Activated T-helper 1 cell treated with anti-CD3 and anti-CD28 coated beads, Interleukin-2, amount 50 U/mL, for 16 hours (primary cell): ENCODE results near the gene RHOBTB3.
"Not testable (repeated sequence)": the region's sequence is repeated elsewhere in the genome, so short reads cannot be mapped to it uniquely, and the experiment has no call there.

Experiments
- DNase-seq, 2 donors: peaks; one replicate each; pipeline ENCODE4 v3.0.0-alpha.2; 2020; ENCODE audit warnings: low read depth in 1 of 2, low spot score in 1 of 2

RHOBTB3 gene

DNA sequence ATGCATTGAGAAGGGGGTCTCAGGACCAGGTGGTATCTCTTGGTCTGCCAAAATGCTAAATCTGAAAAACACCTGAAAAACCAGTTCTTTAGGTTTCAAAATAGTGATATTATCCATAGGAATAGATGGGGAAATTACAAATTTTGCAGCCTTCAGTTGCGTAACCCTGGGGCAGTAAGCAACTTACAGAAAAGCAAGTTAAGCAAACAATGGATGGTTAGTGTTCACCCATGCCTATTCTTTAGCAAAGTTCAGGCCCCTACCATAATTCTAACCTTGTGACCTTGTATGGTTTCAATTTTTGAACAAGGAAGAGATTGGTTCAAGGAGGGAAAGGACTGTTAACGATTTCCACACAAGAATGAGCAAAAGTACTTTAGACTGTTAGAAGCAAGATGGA, 66.9 kb downstream of the RHOBTB3 start:
- no peak for DNase-seq

DNA sequence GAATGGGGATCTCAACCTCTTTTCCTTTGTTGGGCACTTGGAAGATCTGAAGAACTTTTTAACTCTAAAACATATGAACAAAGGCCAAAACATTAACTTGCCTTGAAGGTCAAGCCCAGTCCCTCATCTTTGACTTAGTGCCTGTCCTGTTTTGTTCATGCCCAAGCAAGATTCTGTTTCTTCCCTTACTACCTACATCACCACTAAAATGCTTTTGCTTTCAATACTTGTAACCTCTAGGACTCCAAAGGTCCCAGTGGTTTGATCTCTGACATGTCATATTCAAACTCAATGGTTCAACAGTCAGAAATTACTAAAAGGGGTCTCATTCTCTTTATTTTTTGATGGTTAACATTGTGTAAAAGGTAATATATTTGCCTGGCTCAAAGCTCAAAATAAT, 67.4 kb downstream of the RHOBTB3 start:
- no peak for DNase-seq

DNA sequence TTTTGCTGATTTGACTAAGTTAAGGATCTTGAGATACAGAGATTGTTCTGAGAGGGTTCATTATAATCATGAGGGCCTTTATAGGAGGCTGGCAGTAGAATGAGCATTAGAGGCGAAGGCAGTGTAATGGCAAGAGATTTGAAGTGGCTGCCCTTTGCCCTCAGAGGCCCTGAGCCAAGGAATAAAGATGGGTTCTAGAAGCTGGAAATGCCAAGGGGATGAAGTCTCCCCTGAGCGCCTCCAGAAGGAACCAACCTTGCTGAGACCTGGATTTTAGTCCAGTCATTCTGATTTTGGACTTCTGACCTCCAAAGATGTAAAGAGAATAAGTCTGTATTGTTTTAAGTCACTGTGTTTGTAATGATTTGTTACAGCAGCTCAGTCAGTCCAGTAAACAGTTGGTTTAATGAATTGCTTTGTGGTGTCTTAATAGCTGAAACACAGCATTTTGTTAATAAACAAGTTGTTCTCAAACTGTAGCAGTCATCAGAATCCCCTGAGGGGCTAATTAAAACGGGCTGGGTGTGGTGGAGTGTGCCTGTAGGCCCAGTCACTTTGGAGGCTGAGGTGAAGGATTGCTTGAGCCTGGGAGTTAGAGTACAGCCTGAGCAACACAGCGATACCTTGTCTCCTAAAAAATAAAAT, 68.2 kb downstream of the RHOBTB3 start:
- no peak for DNase-seq

DNA sequence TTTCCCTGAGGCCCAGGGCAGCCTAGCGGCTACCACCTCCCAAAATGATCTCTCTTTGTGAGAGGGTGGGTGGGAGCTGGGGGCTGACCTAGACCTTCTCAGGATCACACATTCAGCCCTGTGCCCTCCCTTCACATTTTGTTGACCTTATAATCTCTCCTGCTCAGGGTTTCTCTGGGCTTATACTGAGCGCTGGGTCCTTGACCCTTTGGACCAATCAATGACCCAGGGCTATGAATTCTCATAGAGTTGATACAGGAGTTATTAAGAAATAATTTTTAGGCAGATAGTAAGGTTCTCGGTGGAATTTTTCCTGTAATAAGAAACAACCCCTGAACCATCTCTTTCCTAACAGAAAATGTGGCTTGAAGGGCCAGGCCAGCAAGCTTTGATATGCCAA, 69.4 kb downstream of the RHOBTB3 start:
- no peak for DNase-seq

DNA sequence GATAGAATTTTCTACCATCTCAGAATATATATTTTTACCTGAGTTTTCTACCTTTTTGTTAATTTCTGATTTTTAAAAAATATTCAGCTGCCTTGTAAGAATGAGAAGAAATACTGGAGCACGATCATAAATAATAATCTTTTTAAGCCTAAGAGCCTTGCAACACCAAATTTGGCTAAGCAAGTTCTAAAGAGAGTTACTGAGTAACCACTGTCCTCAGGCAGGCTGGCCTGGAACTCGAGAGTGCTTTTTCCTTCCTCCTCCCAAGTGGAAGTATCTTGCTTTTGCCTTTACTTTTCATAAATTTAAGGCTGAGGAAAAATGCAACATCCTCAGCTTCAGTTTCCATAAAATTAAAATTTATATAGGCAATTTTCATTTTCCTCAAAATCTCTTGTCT, 70.4 kb downstream of the RHOBTB3 start:
- DNase-seq, result no peak

DNA sequence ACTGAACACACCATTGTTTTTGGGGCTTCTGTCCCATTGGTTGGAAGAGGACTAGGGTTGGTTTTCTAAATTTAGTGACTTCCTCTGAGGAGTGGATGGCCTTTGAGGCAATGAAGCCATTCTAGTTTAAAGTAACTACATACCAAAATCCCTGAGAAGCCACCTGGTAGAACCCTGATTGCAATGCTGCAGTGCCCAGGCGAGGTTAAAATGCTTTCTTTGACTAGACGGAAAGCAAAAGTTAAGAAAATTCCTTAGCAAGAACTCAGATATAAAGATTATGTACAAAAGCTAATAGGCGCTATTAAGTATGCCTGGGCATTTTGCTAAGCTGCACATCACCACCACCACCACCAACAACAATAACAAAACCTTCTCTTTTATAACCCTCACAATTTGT, 70.8 kb downstream of the RHOBTB3 start:
- no peak for DNase-seq

DNA sequence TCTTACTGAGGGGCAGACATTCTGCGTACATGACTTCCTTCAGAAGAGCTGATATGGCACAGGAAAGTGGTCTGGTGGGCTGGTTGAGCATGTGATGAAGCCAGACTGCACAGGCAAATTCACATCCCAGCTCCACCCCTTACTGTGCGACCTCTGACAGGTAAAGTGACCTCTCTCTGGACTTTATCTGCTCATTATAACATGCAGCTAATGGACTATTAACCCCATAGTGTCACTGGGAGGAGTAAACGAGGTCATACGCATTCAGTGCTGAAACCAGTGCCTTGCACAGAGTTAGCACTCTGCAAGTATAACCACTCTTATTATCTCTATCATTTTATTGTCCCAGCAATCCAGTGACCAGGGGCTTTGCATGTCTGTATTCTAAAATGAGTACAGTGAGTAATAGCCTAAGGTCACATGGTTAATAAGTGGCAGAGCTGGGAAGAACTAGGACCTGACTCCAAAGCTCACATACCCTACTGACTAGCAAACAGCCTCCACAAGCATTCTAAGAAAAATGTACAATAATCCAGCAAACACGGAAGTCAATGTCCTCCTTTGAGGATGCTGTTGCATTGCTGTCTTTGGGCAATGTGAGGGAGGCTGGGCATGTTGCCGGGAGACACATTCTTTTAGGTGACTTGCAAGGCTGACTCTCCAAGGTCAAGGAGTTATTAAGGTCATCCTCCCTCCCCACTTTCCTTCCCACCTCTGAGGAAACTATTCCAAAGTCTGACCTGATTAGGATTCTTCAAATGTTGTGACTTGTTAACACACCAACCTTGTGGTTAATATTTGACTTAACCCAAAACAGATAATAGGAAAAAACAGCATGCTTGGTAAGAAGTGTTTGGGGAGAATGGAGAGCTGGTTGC, 72.4 kb downstream of the RHOBTB3 start:
- DNase-seq, result no peak

DNA sequence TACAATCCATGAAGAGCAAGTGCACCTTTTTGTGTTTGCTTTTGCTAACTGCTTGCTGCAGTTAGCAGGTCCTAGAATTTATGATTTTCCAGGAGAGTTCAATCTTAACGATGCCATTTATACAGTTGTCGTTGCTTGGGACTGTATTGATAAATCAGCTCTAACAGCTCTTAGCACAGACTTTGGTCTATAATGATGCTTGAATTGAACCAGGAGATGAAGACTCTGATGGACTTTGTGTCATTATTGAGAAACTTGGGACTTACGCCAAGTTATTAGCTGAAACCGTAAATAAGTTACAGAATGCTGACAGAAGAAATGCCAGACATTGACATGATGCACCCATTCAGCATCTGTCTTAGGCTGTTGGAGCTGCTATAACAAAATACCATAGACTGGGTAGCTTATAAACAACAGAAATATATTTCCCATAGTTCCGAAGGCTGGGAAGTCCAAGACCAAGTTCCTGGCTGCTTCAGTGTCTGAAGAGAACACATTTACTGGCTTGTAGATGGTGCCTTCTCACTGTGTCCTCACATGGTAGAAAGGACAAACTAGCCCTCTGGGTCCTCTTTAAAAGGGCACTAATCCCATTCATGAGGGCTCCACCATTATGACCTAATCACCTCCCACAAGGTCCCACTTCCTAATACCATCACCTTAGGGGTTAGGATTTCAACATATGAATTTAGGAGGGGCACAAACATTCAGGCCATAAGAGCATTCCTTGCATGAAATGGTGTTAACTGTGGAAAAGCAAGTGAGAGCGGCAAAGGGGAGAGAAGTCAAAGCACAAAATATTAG, 73.8 kb downstream of the RHOBTB3 start:
- no peak for DNase-seq

DNA sequence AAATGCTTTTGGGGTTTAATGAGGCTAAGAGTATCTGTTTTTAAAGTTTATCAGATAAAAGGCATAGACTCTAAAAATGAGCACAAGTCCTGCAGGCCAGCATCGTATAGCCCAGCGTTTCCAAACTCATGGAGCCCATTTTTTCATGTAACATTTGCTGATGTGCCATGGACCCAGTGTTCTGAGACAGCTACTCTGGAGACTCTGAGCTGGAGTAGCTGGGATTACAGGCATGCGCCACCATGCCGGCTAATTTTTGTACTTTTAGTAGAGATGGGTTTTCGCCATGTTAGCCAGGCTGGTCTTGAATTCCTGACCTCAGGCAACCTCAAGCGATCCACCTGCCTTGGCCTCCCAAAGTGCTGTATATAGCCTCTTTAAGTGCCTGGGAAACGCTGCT, 75.6 kb downstream of the RHOBTB3 start:
- no peak for DNase-seq

DNA sequence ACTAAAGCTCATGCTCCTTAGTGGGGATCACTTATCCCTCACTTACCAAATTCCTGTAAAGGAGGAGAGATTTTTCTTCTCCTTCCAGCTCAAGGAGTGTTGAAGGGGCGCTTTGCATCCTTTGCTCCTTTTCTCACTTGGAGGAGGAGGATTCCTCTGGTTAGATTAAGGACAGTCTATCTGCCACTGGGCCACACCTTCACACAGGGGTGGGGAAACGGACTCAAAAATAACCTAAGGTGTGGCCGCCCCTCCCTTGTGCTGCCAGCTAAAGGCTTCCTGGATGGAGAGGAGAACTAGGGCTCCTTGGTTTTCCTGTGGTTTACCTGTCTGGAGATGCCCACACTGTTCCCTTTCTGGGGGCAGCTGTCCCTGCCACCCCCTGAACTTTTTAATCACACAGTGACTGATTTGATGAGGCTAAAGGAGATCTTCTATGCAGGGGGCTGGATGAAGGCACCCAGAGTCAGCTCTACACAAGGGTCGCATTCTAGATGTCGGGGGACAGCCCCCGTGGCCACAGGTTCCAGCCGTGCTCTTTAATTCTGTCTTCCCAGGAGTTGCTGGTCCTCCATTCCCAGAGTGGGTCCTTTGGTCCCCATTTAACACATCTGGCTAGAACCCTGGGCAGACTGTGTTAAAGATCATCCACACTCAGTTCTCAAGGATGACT, 77.0 kb downstream of the RHOBTB3 start:
- DNase-seq, result no peak

DNA sequence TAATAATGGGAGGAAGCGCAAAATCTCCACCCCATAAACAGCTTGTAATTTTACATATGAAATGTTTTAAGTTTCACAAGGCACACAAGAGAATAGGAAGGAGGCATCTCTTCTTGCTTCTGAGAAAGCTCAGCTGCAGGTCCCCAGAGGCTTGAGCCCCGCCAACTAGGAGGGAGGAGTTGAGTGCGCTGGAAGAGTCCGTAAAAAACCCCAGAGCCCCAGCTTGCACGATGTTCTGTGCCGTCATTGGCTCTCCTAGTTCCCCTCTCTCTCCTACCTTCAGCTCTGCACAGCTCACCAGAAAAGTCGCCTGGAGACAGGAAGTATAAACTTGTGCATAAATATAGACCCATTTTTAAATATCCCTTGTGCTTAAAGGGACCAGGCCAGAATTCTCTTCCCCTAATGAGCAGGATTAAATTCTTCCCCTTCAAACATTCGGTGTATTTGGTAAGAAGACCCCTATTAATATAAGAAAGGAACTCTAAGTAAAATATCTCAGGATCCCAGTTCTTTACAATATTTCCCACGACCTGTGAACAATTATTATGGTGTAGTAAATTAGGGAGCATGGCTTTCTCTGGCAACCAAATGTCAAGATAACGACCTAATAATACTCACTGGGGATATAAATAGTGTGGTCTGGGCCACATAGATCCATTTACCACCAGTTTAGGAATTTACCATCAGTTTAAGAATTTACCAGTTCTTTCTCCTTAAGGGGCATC, 77.7 kb downstream of the RHOBTB3 start:
- DNase-seq, result peak; percentile 31 to 64

DNA sequence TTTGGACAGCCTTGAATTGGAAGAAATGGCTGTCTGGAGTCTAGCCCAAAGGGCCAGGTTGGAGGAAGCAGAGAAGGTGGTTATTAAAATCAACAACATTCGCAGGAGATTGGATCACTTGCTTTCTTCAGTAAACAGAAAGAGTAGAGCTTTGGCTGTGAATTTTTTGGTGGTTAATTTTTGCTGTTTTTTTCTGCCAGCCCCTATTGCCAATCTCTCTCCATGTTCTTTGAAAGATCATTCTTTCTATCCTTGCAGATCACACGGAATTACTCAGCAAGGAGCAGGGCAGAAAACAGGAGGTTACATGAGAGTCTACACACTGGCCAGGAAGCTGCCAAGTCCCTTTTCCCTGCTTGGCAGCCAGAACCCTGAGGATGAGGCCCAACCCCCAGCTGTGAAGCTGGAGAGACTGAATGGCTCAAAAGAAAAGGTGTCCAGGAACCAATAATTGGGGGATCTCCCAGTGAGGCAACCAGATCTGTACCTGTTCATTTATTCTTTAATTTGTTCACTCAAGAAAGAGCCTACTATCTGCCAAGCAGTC, 78.4 kb downstream of the RHOBTB3 start:
- no peak for DNase-seq

DNA sequence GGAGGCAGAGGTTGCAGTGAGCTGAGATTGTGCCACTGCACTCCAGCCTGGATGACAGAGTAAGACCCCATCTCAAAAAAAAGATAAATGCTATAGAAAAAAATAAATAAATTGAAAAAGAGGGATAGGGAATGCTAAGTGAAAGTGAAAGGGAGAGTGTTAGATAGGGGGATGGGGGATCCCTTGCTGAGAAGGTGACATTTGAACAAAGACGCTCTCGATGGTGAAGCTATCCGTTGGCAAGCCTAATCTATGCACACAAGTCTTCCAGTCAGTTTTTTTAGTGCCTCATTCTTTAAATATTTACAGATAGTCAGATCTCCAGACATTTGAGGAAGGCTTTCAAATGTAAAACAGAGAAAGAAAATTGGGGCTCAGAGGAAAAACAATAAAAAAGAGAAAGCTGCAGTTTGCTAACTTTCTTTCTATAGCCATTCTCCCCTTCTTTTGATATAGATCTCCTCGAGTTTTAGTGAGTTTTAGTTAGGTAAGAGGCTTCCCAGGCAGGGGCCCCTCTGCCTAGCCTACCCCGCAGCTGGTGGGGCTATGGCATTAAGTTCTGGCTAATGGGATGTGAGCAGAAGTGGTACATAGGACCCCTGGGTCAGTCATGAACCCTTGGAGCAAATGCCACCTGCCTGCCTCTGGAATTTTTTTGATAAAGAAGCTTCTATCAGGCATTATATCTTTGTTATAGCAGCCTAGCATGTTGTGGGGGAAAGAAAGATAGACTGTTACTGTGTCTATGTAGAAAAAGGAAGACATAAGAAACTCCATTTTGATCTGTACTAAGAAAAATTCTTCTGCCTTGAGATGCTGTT, 79.4 kb downstream of the RHOBTB3 start:
- no peak for DNase-seq

DNA sequence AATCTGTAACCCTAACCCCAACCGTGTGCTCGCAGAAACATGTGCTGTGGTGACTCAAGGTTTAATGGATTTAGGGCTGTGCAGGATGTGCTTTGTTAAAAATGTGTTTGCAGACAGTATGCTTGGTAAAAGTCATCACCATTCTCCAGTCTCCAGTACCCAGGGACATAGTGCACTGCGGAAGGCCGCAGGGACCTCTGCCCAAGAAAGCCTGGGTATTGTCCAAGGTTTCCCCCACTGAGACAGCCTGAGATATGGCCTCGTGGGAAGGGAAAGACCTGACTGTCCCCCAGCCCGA, 79.9 kb downstream of the RHOBTB3 start:
- not testable (repeated sequence) for DNase-seq

DNA sequence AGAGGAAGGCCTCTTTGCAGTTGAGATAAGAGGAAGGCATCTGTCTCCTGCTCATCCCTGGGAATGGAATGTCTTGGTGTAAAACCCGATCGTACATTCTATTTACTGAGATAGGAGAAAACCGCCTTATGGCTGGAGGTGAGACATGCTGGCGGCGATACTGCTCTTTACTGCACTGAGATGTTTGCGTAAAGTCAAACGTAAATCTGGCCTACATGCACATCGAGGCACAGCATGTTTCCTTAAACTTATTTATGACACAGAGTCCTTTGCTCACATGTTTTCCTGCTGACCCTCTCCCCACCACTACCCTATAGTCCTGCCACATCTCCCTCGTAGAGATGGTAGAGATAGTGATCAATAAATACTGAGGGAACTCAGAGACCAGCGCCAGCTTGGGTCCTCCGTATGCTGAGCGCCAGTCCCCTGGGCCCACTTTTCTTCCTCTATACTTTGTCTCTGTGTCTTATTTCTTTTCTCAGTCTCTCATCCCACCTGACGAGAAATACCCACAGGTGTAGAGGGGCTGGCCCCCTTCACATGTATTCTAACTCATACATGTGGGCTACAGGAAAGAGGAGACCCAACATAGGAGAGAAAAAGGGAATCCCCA, 80.4 kb downstream of the RHOBTB3 start:
- DNase-seq, result not testable (repeated sequence)

DNA sequence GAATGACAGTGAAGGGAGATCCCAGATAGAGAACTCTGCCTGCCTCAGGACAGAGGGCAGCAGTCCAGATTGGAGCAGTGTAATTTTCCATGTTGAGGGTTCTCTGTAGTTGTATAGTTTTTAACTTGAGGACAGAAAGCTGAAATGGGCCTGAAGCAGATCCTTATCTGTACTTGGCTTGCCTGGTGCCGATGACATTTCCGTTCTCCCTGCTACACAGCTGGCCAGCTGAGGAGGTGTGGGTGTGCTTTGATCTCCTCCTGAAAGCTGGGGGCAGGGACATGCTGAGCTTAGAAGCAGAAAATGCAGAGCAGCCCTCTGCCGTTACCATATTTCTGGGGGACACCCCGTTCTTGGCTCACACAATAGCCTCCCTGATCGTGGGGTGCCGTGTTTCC, 80.9 kb downstream of the RHOBTB3 start:
- no peak for DNase-seq

DNA sequence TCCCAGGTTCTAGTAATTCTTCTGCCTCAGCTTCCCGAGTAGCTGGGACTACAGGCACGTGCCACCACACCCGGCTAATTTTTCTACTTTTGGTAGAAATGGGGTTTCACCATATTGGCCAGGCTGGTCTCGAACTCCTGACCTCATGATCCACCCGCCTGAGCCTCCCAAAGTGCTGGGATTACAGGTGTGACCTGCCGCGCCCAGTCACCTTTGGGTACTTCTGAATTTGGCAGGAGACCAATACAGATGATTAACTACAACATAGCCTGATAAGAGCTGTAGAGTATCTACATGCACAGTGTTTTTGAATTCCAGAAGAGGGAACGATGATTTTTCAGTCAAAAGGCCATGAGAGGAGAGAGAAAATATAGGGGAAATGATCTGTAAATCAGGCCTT, 81.9 kb downstream of the RHOBTB3 start:
- not testable (repeated sequence) for DNase-seq

DNA sequence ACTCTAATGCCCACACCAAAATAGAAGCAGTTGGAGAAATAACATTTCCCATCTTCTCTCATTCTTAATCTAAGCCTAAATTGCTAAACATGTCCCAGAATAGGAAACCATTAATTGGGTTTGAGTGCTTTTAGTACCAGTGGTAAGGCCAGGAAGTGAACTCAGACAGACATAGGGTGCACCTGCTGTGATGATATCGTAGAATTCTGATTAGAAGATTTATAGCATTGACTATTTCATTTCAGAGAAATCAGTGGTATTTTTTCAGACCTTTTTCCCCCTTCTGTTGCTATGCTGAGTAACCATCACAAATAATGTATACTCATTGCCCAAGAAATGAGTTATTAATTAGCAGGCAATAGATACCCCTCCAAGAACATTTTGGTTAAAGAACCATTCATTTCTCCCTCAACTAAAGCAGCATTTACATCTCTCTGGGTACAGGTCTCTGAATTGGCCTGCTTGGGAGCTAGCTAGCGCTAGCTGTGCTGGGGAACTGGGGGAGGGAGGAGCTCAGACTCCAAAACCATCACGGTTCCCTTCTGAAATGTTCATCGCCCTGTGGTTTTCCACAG, 84.1 kb downstream of the RHOBTB3 start:
- DNase-seq, result no peak

DNA sequence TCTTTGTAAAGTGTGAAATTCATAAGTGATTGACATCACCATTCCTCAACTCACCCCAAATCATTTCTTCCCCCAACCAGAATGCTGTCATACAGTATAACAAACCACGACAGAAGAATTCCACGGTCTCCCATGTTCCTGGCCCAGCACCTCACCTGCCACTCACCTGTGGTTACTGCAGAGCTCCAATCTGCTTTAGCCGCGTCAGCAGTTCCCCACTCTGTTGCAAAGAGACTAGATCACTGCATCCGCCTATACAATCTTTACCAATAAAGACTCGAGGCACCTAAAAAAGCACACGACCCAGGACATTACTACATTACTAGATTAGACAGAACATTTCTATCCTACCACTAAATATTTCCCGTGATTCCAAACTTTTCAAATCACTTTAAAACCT, 85.2 kb downstream of the RHOBTB3 start:
- DNase-seq, result no peak
